CD4-positive, alpha-beta memory T cell (primary cell): Measurements from ENCODE around the gene ATXN7L1. TPM values are rescaled to one million over a fixed set of nuclear protein-coding genes. Genes with fewer than 3 reads are reported as not detected.
A peak's percentile ranks its signal among the peaks of the same experiment; 100 is the strongest.

Experiments used
- CTCF ChIA-PET: fragments of 350-600 bp; sonication (Branson Sonifier 250); formaldehyde crosslinking; loops from one replicate; lab custom pipeline; 2021; ENCODE audit warnings: inconsistent platforms; ENCODE audit not compliant: partially characterized antibody; lab: Charles Lee
- POLR2A ChIA-PET: fragments of 350-600 bp; sonication (Branson Sonifier 250); formaldehyde crosslinking; loops from one replicate; lab custom pipeline; 2021; ENCODE audit not compliant: partially characterized antibody; lab: Charles Lee
- DNase-seq, 5 donors: peaks; one replicate each; pipeline versions ENCODE4 v3.0.0 to v3.0.0-alpha.2; 2020 to 2022; ENCODE audit warnings: mixed read lengths in 1 of 5
- H3K27ac ChIP-seq: one replicate; pipeline ENCODE4 v1.7.0; 2013; ENCODE audit warnings: low read depth, low read length
- H3K27me3 ChIP-seq: 2 replicates; pipeline ENCODE4 v1.7.0; 2013; ENCODE audit warnings: mild to moderate bottlenecking, low read length, moderate library complexity; ENCODE audit not compliant: insufficient read depth
- H3K36me3 ChIP-seq: 2 replicates; pipeline ENCODE4 v1.7.0; 2013; ENCODE audit warnings: mild to moderate bottlenecking, low read length, moderate library complexity; ENCODE audit not compliant: insufficient read depth
- H3K4me1 ChIP-seq: 2 replicates; pipeline ENCODE4 v1.7.0; 2013; ENCODE audit warnings: mild to moderate bottlenecking, low read length, moderate library complexity; ENCODE audit not compliant: insufficient read depth
- H3K4me3 ChIP-seq, 2 donors: one replicate each; pipeline ENCODE4 v1.7.0; 2013; ENCODE audit warnings: low read length in 2 of 2, mild to moderate bottlenecking in 1 of 2
- H3K9me3 ChIP-seq, 2 donors: one replicate each; pipeline ENCODE4 v1.7.0; 2013; ENCODE audit warnings: low read length in 2 of 2, control low read depth in 1 of 2; ENCODE audit not compliant: control insufficient read depth in 1 of 2
- H3K27ac Mint-ChIP-seq, 7 donors: one replicate each; pipeline ENCODE4 v1.8.0; 2020 to 2021; ENCODE audit warnings: mixed read lengths in 7 of 7, mild to moderate bottlenecking in 6 of 7, inconsistent platforms in 3 of 7, moderate library complexity in 3 of 7
- H3K27me3 Mint-ChIP-seq, 2 donors: one replicate each; pipeline ENCODE4 v1.8.0; 2020 to 2021; ENCODE audit warnings: mixed read lengths in 2 of 2
- H3K36me3 Mint-ChIP-seq, 2 donors: one replicate each; pipeline ENCODE4 v1.8.0; 2020 to 2021; ENCODE audit warnings: mixed read lengths in 2 of 2, inconsistent platforms in 1 of 2, mild to moderate bottlenecking in 1 of 2
- H3K4me1 Mint-ChIP-seq, 4 donors: one replicate each; pipeline ENCODE4 v1.8.0; 2020 to 2021; ENCODE audit warnings: mixed read lengths in 4 of 4, mild to moderate bottlenecking in 1 of 4
- H3K4me3 Mint-ChIP-seq, 8 donors: one replicate each; pipeline ENCODE4 v1.8.0; 2020 to 2021; ENCODE audit warnings: mixed read lengths in 8 of 8, mild to moderate bottlenecking in 7 of 8, moderate library complexity in 6 of 8, inconsistent platforms in 3 of 8
- H3K9me3 Mint-ChIP-seq, 8 donors: one replicate each; pipeline ENCODE4 v1.8.0; 2020 to 2021; ENCODE audit warnings: mixed read lengths in 8 of 8, mild to moderate bottlenecking in 5 of 8, inconsistent platforms in 3 of 8, moderate library complexity in 1 of 8
- intact Hi-C: fragments of 100-400 bp; cut with micrococcal nuclease; formaldehyde crosslinking; loops from one replicate; pipeline ENCODE4 v1.15.1; 2023
- polyA plus RNA-seq, 2 donors: library from polyadenylated mRNA; unstranded; fragments of 300-500 nt; fragmentation: Illumina TruSeq; gene quantifications; one replicate each; pipeline ENCODE4 v1.2.3, GENCODE V29; 2021
- total RNA-seq, 2 experiments: library from RNA; stranded (reverse); gene quantifications; one replicate each; pipeline ENCODE4 v1.2.3, GENCODE V29; 2021

Gene ATXN7L1
- total and polyA plus RNA-seq, 4 experiments from 2014 or later, result 8.7 to 62.2 (median 42.6) TPM

DNA sequence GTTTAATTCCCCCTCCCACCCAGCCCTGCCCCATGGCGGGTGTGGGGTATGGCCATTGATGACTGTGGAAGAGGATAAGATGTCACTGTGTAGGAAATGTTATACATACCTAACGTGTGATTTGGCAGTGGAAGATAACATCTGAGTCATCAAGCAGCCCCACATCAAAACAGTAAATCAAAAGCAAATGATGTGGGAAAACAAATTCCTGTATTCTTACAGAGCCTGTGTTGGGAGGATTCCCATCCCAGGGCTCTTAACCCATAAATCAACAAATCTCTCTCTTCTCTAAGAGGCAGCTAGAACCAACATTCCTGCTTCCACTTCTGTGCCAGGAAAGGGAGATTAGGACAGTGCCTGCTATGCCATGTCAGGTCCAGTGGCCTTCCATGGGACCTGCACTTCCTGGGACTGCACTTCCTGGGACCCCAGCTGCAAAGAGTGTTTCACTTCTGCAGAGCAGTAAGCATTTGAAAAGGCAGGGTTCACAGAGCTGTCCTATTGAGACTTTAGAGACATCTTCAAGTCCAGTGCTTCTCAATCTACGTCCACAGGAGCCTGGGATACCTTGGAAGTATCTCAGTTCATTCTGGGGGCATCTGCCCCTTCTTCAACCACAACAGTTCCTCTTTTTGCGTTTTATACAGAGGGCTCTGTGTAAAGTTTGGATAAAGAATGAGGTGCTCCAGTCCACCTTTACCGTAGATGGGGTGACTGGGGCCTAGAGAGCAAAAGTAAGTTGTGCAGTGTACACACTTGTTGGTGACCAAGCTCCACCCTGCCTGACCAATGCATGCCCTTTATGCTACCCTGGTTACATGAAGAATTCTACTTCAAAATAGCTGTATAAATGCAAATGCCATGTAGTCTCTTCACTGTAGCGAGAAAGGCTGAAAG is 45.7 kb downstream of the ATXN7L1 start:
- no peaks in the 10 kb centered on the region for H3K9me3 ChIP-seq
- intact Hi-C loops, result no loop called here
- Mint-ChIP-seq H3K27ac (no peak overlapping the region), H3K9me3 (no peaks in the 10 kb centered on the region), H3K4me3 (no peak overlapping the region), H3K27me3 (no peaks in the 10 kb centered on the region), H3K36me3 (peaks cover 0 to 8% of the 10 kb centered on the region in 2 donors), H3K4me1 (peaks cover 6 to 24% (median 10%) of the 10 kb centered on the region in 4 donors)
- POLR2A ChIA-PET, result no interaction called here
- no peaks in the 10 kb centered on the region for H3K27me3 ChIP-seq
- DNase-seq, result no peak
- no peak overlapping the region for H3K4me3 ChIP-seq
- no peaks in the 10 kb centered on the region for H3K36me3 ChIP-seq
- H3K27ac ChIP-seq, result no peak overlapping the region
- no peaks in the 10 kb centered on the region for H3K4me1 ChIP-seq
- CTCF ChIA-PET, result interaction anchor here (1.0 kb wide), 1 partner anchor 46 kb away, joined by 3 read pairs; no protein-coding TSS in a partner anchor

DNA sequence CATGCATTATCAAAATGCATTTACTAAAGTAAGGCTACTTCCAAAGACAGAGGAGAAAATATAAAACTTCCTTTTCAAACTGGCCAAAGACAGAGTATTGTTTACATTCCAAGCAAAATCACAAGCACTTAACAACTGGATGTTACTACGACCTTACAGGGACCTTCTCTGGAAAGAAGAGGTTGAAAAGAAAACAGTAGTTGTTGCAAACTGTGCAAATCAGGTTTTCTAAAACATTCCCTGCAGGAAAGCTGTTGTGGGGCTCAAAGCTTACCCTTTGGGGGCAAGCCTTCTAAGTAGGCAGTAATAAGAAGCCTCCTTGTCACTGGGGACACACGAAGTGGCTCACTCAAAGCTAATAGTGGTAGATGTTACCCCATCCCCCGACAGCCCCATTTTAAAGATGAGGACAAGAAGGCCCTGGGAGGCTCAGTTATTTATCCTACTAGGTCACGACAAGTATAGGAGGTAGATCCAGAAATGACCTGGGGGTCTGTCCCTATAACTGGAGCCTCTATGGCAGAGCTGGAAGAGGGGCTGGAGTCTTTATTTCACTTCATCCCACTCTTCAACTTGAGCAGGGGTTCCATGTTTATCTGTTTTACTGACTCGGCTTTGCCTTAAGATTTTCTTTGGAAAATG is 46.6 kb downstream of the ATXN7L1 start:
- Histone ChIP-seq H3K27ac (no peak overlapping the region), H3K4me3 (no peak overlapping the region), H3K9me3 (no peaks in the 10 kb centered on the region), H3K4me1 (no peaks in the 10 kb centered on the region), H3K36me3 (no peaks in the 10 kb centered on the region), H3K27me3 (no peaks in the 10 kb centered on the region)
- Mint-ChIP-seq H3K9me3 (peaks cover 0 to 7% (median 0%) of the 10 kb centered on the region in 8 donors), H3K4me3 (no peak overlapping the region), H3K27me3 (no peaks in the 10 kb centered on the region), H3K36me3 (peaks cover 0 to 11% of the 10 kb centered on the region in 2 donors), H3K27ac (no peak overlapping the region), H3K4me1 (peaks cover 6 to 24% (median 10%) of the 10 kb centered on the region in 4 donors)
- ChIA-PET CTCF (no interaction called here), POLR2A (no interaction called here)
- intact Hi-C loops, result no loop called here
- DNase-seq, result no peak

DNA sequence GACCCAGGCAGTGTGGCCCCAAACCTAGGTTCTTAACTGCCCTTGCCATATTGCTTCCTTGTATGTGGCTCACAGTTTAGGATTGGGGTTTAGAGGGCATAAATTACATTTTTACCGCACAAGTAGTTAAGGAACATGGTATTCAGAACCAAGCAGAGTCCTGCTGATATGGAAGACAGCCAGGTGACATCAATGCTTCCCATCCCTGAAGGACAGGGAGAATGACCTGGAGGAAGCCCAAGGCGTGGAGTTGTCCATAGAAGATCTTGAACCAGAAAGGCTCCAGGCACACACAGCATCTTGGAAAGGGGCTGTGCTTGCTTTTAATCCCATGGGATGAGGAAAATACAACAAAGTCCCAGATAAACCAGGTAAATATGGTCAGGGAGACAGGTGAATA is 48.3 kb downstream of the ATXN7L1 start:
- DNase-seq, result no peak
- peak overlapping the region in 1 of 7 donors; percentile 13 for H3K27ac Mint-ChIP-seq
- peaks cover 10 to 28% (median 17%) of the 10 kb centered on the region in 4 donors for H3K4me1 Mint-ChIP-seq
- ChIA-PET CTCF (interaction anchor here (0.6 kb wide), 1 partner anchor 11 kb away, joined by 3 read pairs; no protein-coding TSS in a partner anchor), POLR2A (interaction anchor here (0.6 to 1.1 kb wide), 2 partner anchors 14 to 21 kb away, joined by 3 read pairs; no protein-coding TSS in a partner anchor)
- H3K27ac ChIP-seq, result no peak overlapping the region
- H3K4me3 Mint-ChIP-seq, result peak overlapping the region in 1 of 8 donors; percentile 3
- intact Hi-C loops, result no loop called here
- H3K4me3 ChIP-seq, result no peak overlapping the region
- H3K9me3 ChIP-seq, result no peaks in the 10 kb centered on the region
- no peaks in the 10 kb centered on the region for H3K27me3 ChIP-seq
- H3K4me1 ChIP-seq, result peaks cover 7% of the 10 kb centered on the region
- H3K27me3 Mint-ChIP-seq, result no peaks in the 10 kb centered on the region
- H3K36me3 Mint-ChIP-seq, result peaks cover 3 to 19% of the 10 kb centered on the region in 2 donors
- H3K36me3 ChIP-seq, result no peaks in the 10 kb centered on the region
- peaks cover 4 to 17% (median 7%) of the 10 kb centered on the region in 8 donors for H3K9me3 Mint-ChIP-seq

DNA sequence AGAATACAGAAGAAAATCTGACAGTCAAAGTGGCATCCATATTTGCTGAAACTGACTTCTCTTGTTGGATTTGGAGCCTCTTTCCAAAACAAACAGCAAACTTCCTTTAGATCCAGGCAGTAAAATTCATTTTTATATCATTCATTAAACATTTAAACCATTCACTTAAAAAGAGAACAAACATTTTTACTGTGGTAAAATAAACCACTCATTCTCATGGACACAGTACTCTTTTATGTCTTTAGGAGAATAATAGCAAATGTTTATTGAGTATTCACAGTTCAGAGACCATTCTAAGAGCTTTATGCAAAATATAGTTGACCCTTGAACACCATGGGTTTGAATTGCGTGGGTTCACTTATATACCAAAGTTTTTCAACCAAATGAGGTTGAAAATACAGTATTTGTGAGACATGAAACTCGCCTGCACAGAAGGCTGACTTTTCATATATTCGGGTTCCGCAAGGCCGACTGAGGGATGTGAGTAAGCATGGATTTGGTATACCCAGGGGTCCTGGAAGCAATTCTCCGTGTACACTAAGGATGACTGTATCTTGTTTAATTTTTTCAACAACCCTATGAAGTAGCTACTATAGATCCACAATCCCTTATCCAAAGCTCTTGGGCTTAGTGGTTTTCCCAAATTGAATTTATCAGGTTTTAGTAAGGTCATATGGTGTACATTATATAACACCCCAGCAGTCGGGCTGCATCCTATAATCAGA is 49.1 kb downstream of the ATXN7L1 start:
- Histone ChIP-seq H3K9me3 (no peaks in the 10 kb centered on the region), H3K4me3 (no peak overlapping the region), H3K27ac (no peak overlapping the region), H3K36me3 (no peaks in the 10 kb centered on the region), H3K27me3 (no peaks in the 10 kb centered on the region), H3K4me1 (peaks cover 15% of the 10 kb centered on the region)
- CTCF ChIA-PET, result no interaction called here
- Mint-ChIP-seq H3K4me1 (peaks cover 15 to 27% (median 19%) of the 10 kb centered on the region in 4 donors), H3K4me3 (no peak overlapping the region), H3K9me3 (peaks cover 4 to 17% (median 7%) of the 10 kb centered on the region in 8 donors), H3K27me3 (no peaks in the 10 kb centered on the region), H3K27ac (no peak overlapping the region), H3K36me3 (peaks cover 3 to 19% of the 10 kb centered on the region in 2 donors)
- POLR2A ChIA-PET, result interaction anchor here (0.6 kb wide), 1 partner anchor 14 kb away, joined by 3 read pairs; no protein-coding TSS in a partner anchor
- intact Hi-C loops, result no loop called here
- no peak for DNase-seq

DNA sequence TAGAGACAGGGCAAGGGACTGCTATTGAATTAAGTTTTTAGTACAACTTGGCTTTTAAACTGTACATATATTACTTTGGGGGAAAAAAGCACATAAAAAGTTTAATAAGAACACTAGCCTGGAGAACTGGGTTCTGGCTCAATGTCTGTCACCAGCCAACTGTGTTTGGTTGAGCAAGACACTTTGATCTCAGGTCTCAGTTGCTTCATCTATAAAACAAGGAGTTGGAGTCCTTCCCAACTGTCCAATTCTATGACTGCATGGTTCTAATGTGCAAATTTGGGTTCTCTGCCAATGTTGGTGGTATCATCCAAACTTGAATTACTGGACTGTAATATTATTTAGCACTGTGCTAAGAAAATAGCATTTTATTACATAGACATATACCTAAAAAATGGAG is 50.3 kb downstream of the ATXN7L1 start:
- peaks cover 3 to 19% of the 10 kb centered on the region in 2 donors for H3K36me3 Mint-ChIP-seq
- DNase-seq, result no peak
- no peak overlapping the region for H3K4me3 ChIP-seq
- H3K27ac ChIP-seq, result no peak overlapping the region
- H3K9me3 Mint-ChIP-seq, result peaks cover 4 to 17% (median 7%) of the 10 kb centered on the region in 8 donors
- peaks cover 14 to 33% (median 25%) of the 10 kb centered on the region in 4 donors for H3K4me1 Mint-ChIP-seq
- no peaks in the 10 kb centered on the region for H3K27me3 Mint-ChIP-seq
- no peak overlapping the region for H3K27ac Mint-ChIP-seq
- H3K9me3 ChIP-seq, result no peaks in the 10 kb centered on the region
- no peaks in the 10 kb centered on the region for H3K27me3 ChIP-seq
- H3K4me3 Mint-ChIP-seq, result no peak overlapping the region
- ChIA-PET POLR2A (interaction anchor here (1.3 kb wide), 1 partner anchor 16 kb away, joined by 3 read pairs; no protein-coding TSS in a partner anchor), CTCF (no interaction called here)
- H3K4me1 ChIP-seq, result peaks cover 19% of the 10 kb centered on the region
- intact Hi-C loops, result no loop called here
- H3K36me3 ChIP-seq, result no peaks in the 10 kb centered on the region

DNA sequence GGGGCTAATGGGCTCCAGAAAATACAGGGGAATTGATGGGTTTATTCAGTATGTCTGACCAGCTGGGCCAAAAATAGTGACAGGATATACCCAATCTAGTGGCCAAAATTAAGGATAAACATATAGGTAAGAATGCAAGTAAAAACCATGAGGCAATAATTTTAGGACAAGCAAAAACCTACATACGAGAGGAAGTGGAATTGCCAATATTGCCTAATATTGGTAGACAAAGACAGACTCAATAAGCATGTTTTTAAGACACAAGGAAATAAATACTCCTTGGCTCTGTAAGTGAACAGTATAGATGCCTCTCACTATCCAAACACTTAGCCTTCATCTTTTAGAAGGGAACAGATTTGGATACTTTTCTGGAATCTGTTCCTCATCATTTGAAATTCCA is 51.0 kb downstream of the ATXN7L1 start:
- Mint-ChIP-seq H3K27ac (no peak overlapping the region), H3K4me1 (peaks cover 14 to 33% (median 25%) of the 10 kb centered on the region in 4 donors), H3K4me3 (no peak overlapping the region), H3K36me3 (peaks cover 3 to 21% of the 10 kb centered on the region in 2 donors), H3K27me3 (no peaks in the 10 kb centered on the region), H3K9me3 (peaks cover 4 to 17% (median 7%) of the 10 kb centered on the region in 8 donors)
- Histone ChIP-seq H3K9me3 (no peaks in the 10 kb centered on the region), H3K36me3 (no peaks in the 10 kb centered on the region), H3K27ac (no peak overlapping the region), H3K4me1 (peaks cover 19% of the 10 kb centered on the region), H3K27me3 (no peaks in the 10 kb centered on the region), H3K4me3 (no peak overlapping the region)
- intact Hi-C loops, result no loop called here
- CTCF ChIA-PET, result no interaction called here
- no peak for DNase-seq
- POLR2A ChIA-PET, result interaction anchor here (1.3 kb wide), 1 partner anchor 15 kb away, joined by 3 read pairs; no protein-coding TSS in a partner anchor
